GM23338 (cell line): ENCODE results near the gene MEOX1.

Experiments
- CREB1 ChIP-seq: fragments of 250-450 bp; sonication (Bioruptor Pico); IDR thresholded peaks from 2 replicates; pipeline ENCODE4 v1.5.0; 2020; ENCODE audit warnings: low read depth, mild to moderate bottlenecking, moderate library complexity
- EZH2 ChIP-seq: fragments of 200-600 bp; sonication (generic); IDR thresholded peaks from one replicate; pipeline ENCODE4 v1.8.0; 2017; ENCODE audit warnings: antibody characterized with exemption, mild to moderate bottlenecking, low read depth; ENCODE audit not compliant: unreplicated experiment
- EZH2phosphoT487 ChIP-seq: fragments of 200-600 bp; sonication (generic); IDR thresholded peaks from one replicate; pipeline ENCODE4 v1.8.1; 2018; ENCODE audit warnings: antibody characterized with exemption; ENCODE audit not compliant: unreplicated experiment
- JUNB ChIP-seq: IDR thresholded peaks from one replicate; pipeline ENCODE4 v1.6.1; 2016; ENCODE audit warnings: antibody characterized with exemption; ENCODE audit not compliant: unreplicated experiment
- NANOG ChIP-seq: IDR thresholded peaks from 2 replicates; pipeline ENCODE4 v1.6.1; 2016; ENCODE audit warnings: antibody characterized with exemption, borderline replicate concordance
- POLR2AphosphoS5 ChIP-seq: IDR thresholded peaks from 2 replicates; pipeline ENCODE4 v1.6.1; 2016; ENCODE audit warnings: antibody characterized with exemption, low read depth
- STAT1 ChIP-seq: IDR thresholded peaks from one replicate; pipeline ENCODE4 v1.6.1; 2016; ENCODE audit warnings: antibody characterized with exemption; ENCODE audit not compliant: unreplicated experiment
- ZNF114 ChIP-seq: fragments of 250-450 bp; sonication (Bioruptor Pico); IDR thresholded peaks from 2 replicates; pipeline ENCODE4 v1.5.0; 2020; ENCODE audit warnings: mild to moderate bottlenecking, moderate library complexity
- ZNF331 ChIP-seq: fragments of 250-450 bp; sonication (Bioruptor Pico); IDR thresholded peaks from 2 replicates; pipeline ENCODE4 v1.5.0; 2020; ENCODE audit warnings: low read depth, mild to moderate bottlenecking, moderate library complexity
- TF ChIP-seq, protein P1 (sequence below), 2 experiments: fragments of 200-600 bp in 1 of 2; sonication (generic) in 1 of 2; conservative IDR thresholded peaks; 2 replicates each; pipeline versions ENCODE4 v1.5.1 to v1.6.1; 2016 to 2017; ENCODE audit warnings: antibody characterized with exemption in 2 of 2, low read depth in 2 of 2, mild to moderate bottlenecking in 2 of 2, moderate library complexity in 1 of 2
- TF ChIP-seq, protein P2 (sequence below): IDR thresholded peaks from one replicate; pipeline ENCODE4 v1.6.1; 2018; ENCODE audit warnings: antibody characterized with exemption; ENCODE audit not compliant: unreplicated experiment
- TF ChIP-seq, protein P3 (sequence below): IDR thresholded peaks from 2 replicates; pipeline ENCODE4 v1.6.1; 2016; ENCODE audit warnings: antibody characterized with exemption
- TF ChIP-seq, protein P4 (sequence below): fragments of 250-450 bp; sonication (Bioruptor Pico); IDR thresholded peaks from 2 replicates; pipeline ENCODE4 v1.5.0; 2020; ENCODE audit warnings: mild to moderate bottlenecking, moderate library complexity

DNA sequence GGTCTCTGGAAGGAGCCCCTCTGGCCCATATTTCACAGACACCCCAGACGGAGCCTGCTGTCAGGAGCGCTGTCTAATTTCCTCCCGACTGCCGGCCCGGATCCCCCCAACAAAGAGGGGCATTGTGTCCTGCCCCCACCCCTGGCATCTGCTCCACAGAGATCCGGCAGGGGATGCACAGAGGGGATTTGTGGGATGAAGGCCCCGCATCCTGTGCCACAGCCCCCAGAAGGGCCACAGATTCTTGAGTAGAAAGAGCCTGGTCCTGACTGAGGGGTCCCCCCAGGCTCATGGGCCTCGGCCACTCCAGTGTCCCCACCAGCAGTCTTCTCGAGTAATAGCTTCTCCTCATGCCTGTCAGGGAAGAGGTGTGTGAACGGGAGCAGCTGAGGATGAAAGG, 29.5 kb downstream of the MEOX1 start:
- TF ChIP-seq EZH2 (no peak), EZH2phosphoT487 (no peak), POLR2AphosphoS5 (no peak), ZNF114 (CRISPR knock-in tag) (no peak), JUNB (no peak), CREB1 (CRISPR knock-in tag) (no peak), ZNF331 (CRISPR knock-in tag) (no peak), STAT1 (no peak), NANOG (no peak)
- TF ChIP-seq, protein P1, sequence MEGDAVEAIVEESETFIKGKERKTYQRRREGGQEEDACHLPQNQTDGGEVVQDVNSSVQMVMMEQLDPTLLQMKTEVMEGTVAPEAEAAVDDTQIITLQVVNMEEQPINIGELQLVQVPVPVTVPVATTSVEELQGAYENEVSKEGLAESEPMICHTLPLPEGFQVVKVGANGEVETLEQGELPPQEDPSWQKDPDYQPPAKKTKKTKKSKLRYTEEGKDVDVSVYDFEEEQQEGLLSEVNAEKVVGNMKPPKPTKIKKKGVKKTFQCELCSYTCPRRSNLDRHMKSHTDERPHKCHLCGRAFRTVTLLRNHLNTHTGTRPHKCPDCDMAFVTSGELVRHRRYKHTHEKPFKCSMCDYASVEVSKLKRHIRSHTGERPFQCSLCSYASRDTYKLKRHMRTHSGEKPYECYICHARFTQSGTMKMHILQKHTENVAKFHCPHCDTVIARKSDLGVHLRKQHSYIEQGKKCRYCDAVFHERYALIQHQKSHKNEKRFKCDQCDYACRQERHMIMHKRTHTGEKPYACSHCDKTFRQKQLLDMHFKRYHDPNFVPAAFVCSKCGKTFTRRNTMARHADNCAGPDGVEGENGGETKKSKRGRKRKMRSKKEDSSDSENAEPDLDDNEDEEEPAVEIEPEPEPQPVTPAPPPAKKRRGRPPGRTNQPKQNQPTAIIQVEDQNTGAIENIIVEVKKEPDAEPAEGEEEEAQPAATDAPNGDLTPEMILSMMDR (conservative IDR thresholded peaks at IDR 0.05; ENCODE audit: low read depth in 2 of 2) = no peak
- TF ChIP-seq, protein P2, sequence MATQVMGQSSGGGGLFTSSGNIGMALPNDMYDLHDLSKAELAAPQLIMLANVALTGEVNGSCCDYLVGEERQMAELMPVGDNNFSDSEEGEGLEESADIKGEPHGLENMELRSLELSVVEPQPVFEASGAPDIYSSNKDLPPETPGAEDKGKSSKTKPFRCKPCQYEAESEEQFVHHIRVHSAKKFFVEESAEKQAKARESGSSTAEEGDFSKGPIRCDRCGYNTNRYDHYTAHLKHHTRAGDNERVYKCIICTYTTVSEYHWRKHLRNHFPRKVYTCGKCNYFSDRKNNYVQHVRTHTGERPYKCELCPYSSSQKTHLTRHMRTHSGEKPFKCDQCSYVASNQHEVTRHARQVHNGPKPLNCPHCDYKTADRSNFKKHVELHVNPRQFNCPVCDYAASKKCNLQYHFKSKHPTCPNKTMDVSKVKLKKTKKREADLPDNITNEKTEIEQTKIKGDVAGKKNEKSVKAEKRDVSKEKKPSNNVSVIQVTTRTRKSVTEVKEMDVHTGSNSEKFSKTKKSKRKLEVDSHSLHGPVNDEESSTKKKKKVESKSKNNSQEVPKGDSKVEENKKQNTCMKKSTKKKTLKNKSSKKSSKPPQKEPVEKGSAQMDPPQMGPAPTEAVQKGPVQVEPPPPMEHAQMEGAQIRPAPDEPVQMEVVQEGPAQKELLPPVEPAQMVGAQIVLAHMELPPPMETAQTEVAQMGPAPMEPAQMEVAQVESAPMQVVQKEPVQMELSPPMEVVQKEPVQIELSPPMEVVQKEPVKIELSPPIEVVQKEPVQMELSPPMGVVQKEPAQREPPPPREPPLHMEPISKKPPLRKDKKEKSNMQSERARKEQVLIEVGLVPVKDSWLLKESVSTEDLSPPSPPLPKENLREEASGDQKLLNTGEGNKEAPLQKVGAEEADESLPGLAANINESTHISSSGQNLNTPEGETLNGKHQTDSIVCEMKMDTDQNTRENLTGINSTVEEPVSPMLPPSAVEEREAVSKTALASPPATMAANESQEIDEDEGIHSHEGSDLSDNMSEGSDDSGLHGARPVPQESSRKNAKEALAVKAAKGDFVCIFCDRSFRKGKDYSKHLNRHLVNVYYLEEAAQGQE = no peak
- TF ChIP-seq, protein P3, sequence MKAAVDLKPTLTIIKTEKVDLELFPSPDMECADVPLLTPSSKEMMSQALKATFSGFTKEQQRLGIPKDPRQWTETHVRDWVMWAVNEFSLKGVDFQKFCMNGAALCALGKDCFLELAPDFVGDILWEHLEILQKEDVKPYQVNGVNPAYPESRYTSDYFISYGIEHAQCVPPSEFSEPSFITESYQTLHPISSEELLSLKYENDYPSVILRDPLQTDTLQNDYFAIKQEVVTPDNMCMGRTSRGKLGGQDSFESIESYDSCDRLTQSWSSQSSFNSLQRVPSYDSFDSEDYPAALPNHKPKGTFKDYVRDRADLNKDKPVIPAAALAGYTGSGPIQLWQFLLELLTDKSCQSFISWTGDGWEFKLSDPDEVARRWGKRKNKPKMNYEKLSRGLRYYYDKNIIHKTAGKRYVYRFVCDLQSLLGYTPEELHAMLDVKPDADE = no peak
- TF ChIP-seq, protein P4, sequence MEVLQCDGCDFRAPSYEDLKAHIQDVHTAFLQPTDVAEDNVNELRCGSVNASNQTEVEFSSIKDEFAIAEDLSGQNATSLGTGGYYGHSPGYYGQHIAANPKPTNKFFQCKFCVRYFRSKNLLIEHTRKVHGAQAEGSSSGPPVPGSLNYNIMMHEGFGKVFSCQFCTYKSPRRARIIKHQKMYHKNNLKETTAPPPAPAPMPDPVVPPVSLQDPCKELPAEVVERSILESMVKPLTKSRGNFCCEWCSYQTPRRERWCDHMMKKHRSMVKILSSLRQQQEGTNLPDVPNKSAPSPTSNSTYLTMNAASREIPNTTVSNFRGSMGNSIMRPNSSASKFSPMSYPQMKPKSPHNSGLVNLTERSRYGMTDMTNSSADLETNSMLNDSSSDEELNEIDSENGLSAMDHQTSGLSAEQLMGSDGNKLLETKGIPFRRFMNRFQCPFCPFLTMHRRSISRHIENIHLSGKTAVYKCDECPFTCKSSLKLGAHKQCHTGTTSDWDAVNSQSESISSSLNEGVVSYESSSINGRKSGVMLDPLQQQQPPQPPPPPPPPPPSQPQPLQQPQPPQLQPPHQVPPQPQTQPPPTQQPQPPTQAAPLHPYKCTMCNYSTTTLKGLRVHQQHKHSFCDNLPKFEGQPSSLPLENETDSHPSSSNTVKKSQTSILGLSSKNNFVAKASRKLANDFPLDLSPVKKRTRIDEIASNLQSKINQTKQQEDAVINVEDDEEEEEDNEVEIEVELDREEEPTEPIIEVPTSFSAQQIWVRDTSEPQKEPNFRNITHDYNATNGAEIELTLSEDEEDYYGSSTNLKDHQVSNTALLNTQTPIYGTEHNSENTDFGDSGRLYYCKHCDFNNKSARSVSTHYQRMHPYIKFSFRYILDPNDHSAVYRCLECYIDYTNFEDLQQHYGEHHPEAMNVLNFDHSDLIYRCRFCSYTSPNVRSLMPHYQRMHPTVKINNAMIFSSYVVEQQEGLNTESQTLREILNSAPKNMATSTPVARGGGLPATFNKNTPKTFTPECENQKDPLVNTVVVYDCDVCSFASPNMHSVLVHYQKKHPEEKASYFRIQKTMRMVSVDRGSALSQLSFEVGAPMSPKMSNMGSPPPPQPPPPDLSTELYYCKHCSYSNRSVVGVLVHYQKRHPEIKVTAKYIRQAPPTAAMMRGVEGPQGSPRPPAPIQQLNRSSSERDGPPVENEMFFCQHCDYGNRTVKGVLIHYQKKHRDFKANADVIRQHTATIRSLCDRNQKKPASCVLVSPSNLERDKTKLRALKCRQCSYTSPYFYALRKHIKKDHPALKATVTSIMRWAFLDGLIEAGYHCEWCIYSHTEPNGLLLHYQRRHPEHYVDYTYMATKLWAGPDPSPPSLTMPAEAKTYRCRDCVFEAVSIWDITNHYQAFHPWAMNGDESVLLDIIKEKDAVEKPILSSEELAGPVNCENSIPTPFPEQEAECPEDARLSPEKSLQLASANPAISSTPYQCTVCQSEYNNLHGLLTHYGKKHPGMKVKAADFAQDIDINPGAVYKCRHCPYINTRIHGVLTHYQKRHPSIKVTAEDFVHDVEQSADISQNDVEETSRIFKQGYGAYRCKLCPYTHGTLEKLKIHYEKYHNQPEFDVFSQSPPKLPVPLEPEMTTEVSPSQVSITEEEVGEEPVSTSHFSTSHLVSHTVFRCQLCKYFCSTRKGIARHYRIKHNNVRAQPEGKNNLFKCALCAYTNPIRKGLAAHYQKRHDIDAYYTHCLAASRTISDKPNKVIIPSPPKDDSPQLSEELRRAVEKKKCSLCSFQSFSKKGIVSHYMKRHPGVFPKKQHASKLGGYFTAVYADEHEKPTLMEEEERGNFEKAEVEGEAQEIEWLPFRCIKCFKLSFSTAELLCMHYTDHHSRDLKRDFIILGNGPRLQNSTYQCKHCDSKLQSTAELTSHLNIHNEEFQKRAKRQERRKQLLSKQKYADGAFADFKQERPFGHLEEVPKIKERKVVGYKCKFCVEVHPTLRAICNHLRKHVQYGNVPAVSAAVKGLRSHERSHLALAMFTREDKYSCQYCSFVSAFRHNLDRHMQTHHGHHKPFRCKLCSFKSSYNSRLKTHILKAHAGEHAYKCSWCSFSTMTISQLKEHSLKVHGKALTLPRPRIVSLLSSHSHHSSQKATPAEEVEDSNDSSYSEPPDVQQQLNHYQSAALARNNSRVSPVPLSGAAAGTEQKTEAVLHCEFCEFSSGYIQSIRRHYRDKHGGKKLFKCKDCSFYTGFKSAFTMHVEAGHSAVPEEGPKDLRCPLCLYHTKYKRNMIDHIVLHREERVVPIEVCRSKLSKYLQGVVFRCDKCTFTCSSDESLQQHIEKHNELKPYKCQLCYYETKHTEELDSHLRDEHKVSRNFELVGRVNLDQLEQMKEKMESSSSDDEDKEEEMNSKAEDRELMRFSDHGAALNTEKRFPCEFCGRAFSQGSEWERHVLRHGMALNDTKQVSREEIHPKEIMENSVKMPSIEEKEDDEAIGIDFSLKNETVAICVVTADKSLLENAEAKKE (CRISPR knock-in tag) = no peak
